ENCODE results near the gene PARVB. TPM values are rescaled to one million over a fixed set of nuclear protein-coding genes. Genes with fewer than 3 reads are reported as not detected.

The PARVB gene
- total and polyA plus RNA-seq, 2 of the 8 experiments (the other 6 are each of a cell fraction or from before 2014, with no cell fraction given) = 14.5 to 18.6 TPM

- no peak for TF ChIP-seq CTCF (IDR thresholded peaks at IDR 0.05; ENCODE audit: control extremely low read depth in 1 of 3, insufficient read depth in 1 of 3, low read depth in 1 of 3, low read length in 3 of 3)
- TF ChIP-seq ATF3 (IDR thresholded peaks at IDR 0.05; ENCODE audit: insufficient read depth, low read depth, low read length) = no peak
- TF ChIP-seq GABPA (IDR thresholded peaks at IDR 0.05; ENCODE audit: borderline replicate concordance, insufficient read depth, low read length) = no peak
These were observed 5.0 kb downstream of the PARVB start (continued) for GRCh38 chr22:44029069-44029468.
